Spleen (tissue), 11 donors: ENCODE measurements around the gene RNF31. TPM values are rescaled to one million over a fixed set of nuclear protein-coding genes. Genes with fewer than 3 reads are reported as not detected.

Source experiments
- DNase-seq: peaks from one replicate; pipeline ENCODE4 v3.0.0-alpha.2; 2020
- H3K27ac ChIP-seq, 8 donors: fragments of 200-600 bp; sonication (generic) in 7 of 8; 1 replicate in 4 of 8; 2 replicates in 4 of 8; pipeline versions ENCODE4 v1.5.0 to v1.8.0; 2016 to 2021; ENCODE audit warnings: inconsistent platforms in 4 of 8, mild to moderate bottlenecking in 4 of 8, moderate library complexity in 1 of 8
- H3K27me3 ChIP-seq, 7 donors: fragments of 200-600 bp; sonication (generic) in 6 of 7; replicated peaks in 1 of 7; 1 replicate in 4 of 7; 2 replicates in 3 of 7; pipeline versions ENCODE4 v1.5.0 to v1.8.0; 2016 to 2021; ENCODE audit warnings: inconsistent platforms in 3 of 7, mild to moderate bottlenecking in 1 of 7
- H3K36me3 ChIP-seq, 6 donors: fragments of 200-600 bp; sonication (generic) in 5 of 6; 1 replicate in 4 of 6; 2 replicates in 2 of 6; pipeline versions ENCODE4 v1.5.0 to v1.8.0; 2016 to 2021; ENCODE audit warnings: inconsistent platforms in 2 of 6
- H3K4me1 ChIP-seq, 6 donors: fragments of 200-600 bp; sonication (generic) in 5 of 6; 1 replicate in 3 of 6; 2 replicates in 3 of 6; pipeline versions ENCODE4 v1.5.0 to v1.8.0; 2016 to 2021; ENCODE audit warnings: inconsistent platforms in 3 of 6
- H3K4me3 ChIP-seq, 8 donors: fragments of 200-600 bp; sonication (generic) in 7 of 8; 1 replicate in 4 of 8; 2 replicates in 4 of 8; pipeline versions ENCODE4 v1.5.0 to v1.8.0; 2016 to 2021; ENCODE audit warnings: inconsistent platforms in 4 of 8, mild to moderate bottlenecking in 4 of 8, moderate library complexity in 2 of 8
- H3K9me3 ChIP-seq, 8 donors: fragments of 200-600 bp; sonication (generic) in 7 of 8; 1 replicate in 4 of 8; 2 replicates in 4 of 8; pipeline versions ENCODE4 v1.5.0 to v1.8.0; 2016 to 2021; ENCODE audit warnings: inconsistent platforms in 4 of 8
- CTCF ChIP-seq, 11 experiments: fragments of 200-600 bp in 7 of 11; fragments of 450-650 bp in 4 of 11; sonication (generic) in 4 of 11; IDR thresholded peaks in 8 of 11; conservative IDR thresholded peaks in 3 of 11; 1 replicate in 7 of 11; 2 replicates in 4 of 11; pipeline versions ENCODE4 v1.4.0 to v1.8.0; 2016 to 2021; ENCODE audit warnings: antibody characterized with exemption in 11 of 11, inconsistent platforms in 4 of 11, mild to moderate bottlenecking in 1 of 11
- POLR2A ChIP-seq, 3 donors: fragments of 450-650 bp; IDR thresholded peaks; one replicate each; pipeline ENCODE4 v1.5.1; 2017; ENCODE audit warnings: antibody characterized with exemption in 3 of 3, mild to moderate bottlenecking in 1 of 3
- POLR2AphosphoS5 ChIP-seq, 3 donors: sonication (generic); formaldehyde crosslinking; IDR thresholded peaks; one replicate each; pipeline ENCODE4 v1.5.1; 2017; ENCODE audit warnings: antibody characterized with exemption in 3 of 3
- WGBS, 5 donors: extraction: QIAGEN DNeasy Blood & Tissue Kit in 3 of 5; methylation state at CpG; one replicate each; pipeline versions ENCODE4 v1.1.5 to v1.1.7; 2013 to 2018; 5-methylcytosine and 5-hydroxymethylcytosine counted together
- intact Hi-C: fragments of 100-400 bp; cut with DNase I; formaldehyde crosslinking; loops from one replicate; pipeline ENCODE4 v1.15.0; 2023; ENCODE audit warnings: low total_unique reads
- polyA plus RNA-seq, 3 donors: library from polyadenylated mRNA; stranded (reverse); fragments of 200-250 nt; gene quantifications; one replicate each; pipeline ENCODE4 v1.2.1, GENCODE V29; 2013
- total RNA-seq, 7 donors: library from RNA; depleted of rRNA in 3 of 7; stranded (reverse); fragments of >200 nt in 3 of 7; fragmentation: NEBNext Ultra II Directional in 4 of 7; extraction: Animal tissue kit (Norgen Biotek cat#: 25700) in 4 of 7; gene quantifications; one replicate each; pipeline versions ENCODE4 v1.1.0 to v1.2.1, GENCODE V29; 2016 to 2021
- donor health status: healthy with polysubstance abuse.
- donor health status: DM: no; HTN: no; CAD: no; lungs with moderate emphysema.
- donor health status: DM: no; HTN: no; CAD: no.
- donor health status: Bipolar disorder and iron deficiency.
- donor health status: healthy.
- donor health status: DM: no; HTN: no; CAD: no.
- donor health status: DM: yes; HTN: yes; CAD: no.

The RNF31 gene
- total and polyA plus RNA-seq, 10 donors: 56.5 to 148 (median 103) TPM

- H3K36me3 ChIP-seq: peaks cover 9 to 78% (median 74%) of the 10 kb centered on the region in 6 donors
- DNase-seq: no peak
- no peak overlapping the region for H3K4me3 ChIP-seq
- intact Hi-C loops: no loop called here
- H3K27me3 ChIP-seq: no peaks in the 10 kb centered on the region
- 89 to 96% (median 90%) methylated on average over 6 to 9 of the region's 9 CpGs for WGBS, 5 donors
- TF ChIP-seq CTCF (IDR thresholded peaks at IDR 0.05 in 8 of 11, conservative IDR thresholded peaks at IDR 0.05 in 3 of 11): no peak
- no peak for TF ChIP-seq POLR2A (IDR thresholded peaks at IDR 0.05)
- TF ChIP-seq POLR2AphosphoS5 (IDR thresholded peaks at IDR 0.05): no peak
- peaks cover 9 to 61% (median 37%) of the 10 kb centered on the region in 6 donors for H3K4me1 ChIP-seq
- no peaks in the 10 kb centered on the region for H3K9me3 ChIP-seq
- H3K27ac ChIP-seq: peak overlapping the region in 2 of 8 donors; percentile 18 to 36
Observed at GRCh38 chr14:24150993-24151392, 3.7 kb downstream of the RNF31 start.

- Histone ChIP-seq H3K9me3 (no peaks in the 10 kb centered on the region), H3K27ac (peak overlapping the region in 1 of 8 donors; percentile 18), H3K4me1 (peaks cover 9 to 62% (median 36%) of the 10 kb centered on the region in 6 donors), H3K36me3 (peaks cover 9 to 84% (median 80%) of the 10 kb centered on the region in 6 donors), H3K4me3 (no peak overlapping the region), H3K27me3 (no peaks in the 10 kb centered on the region)
- peak in 1 of 3 donors; percentile 27 for TF ChIP-seq POLR2AphosphoS5 (IDR thresholded peaks at IDR 0.05)
- no peak for TF ChIP-seq POLR2A (IDR thresholded peaks at IDR 0.05)
- no peak for TF ChIP-seq CTCF (IDR thresholded peaks at IDR 0.05 in 8 of 11, conservative IDR thresholded peaks at IDR 0.05 in 3 of 11)
- no peak for DNase-seq
- intact Hi-C loops: no loop called here
- 87 to 96% (median 93%) methylated on average over 11 to 16 of the region's 16 CpGs for WGBS, 5 donors
Observed at GRCh38 chr14:24151404-24152080, 4.2 kb downstream of the RNF31 start.

- DNase-seq: peak; percentile 54
- H3K4me1 ChIP-seq: peaks cover 0 to 65% (median 31%) of the 10 kb centered on the region in 6 donors
- H3K9me3 ChIP-seq: no peaks in the 10 kb centered on the region
- peak overlapping the region in 6 of 8 donors; percentile 64 to 84 (median 69) for H3K27ac ChIP-seq
- no peaks in the 10 kb centered on the region for H3K27me3 ChIP-seq
- H3K4me3 ChIP-seq: no peak overlapping the region
- intact Hi-C loops: no loop called here
- WGBS, 5 donors: 89 to 93% (median 91%) methylated on average over 10 of the region's 10 CpGs
- TF ChIP-seq CTCF (IDR thresholded peaks at IDR 0.05 in 8 of 11, conservative IDR thresholded peaks at IDR 0.05 in 3 of 11): no peak
- peak in 2 of 3 donors; percentile 22 to 35 for TF ChIP-seq POLR2AphosphoS5 (IDR thresholded peaks at IDR 0.05)
- peaks cover 6 to 100% (median 93%) of the 10 kb centered on the region in 6 donors for H3K36me3 ChIP-seq
Observed at GRCh38 chr14:24155100-24155499, 7.8 kb downstream of the RNF31 start.

- peaks cover 8 to 61% (median 33%) of the 10 kb centered on the region in 6 donors for H3K4me1 ChIP-seq
- no peak overlapping the region for H3K4me3 ChIP-seq
- WGBS, 5 donors: 86 to 93% (median 87%) methylated on average over 1 of the region's 1 CpG
- peaks cover 0 to 91% (median 82%) of the 10 kb centered on the region in 6 donors for H3K36me3 ChIP-seq
- DNase-seq: no peak
- no peaks in the 10 kb centered on the region for H3K9me3 ChIP-seq
- H3K27me3 ChIP-seq: no peaks in the 10 kb centered on the region
- intact Hi-C loops: no loop called here
- no peak for TF ChIP-seq POLR2A (IDR thresholded peaks at IDR 0.05)
- no peak for TF ChIP-seq POLR2AphosphoS5 (IDR thresholded peaks at IDR 0.05)
- TF ChIP-seq CTCF (IDR thresholded peaks at IDR 0.05 in 8 of 11, conservative IDR thresholded peaks at IDR 0.05 in 3 of 11): no peak
- H3K27ac ChIP-seq: peak overlapping the region in 7 of 8 donors; percentile 21 to 84 (median 69)
Observed at GRCh38 chr14:24156840-24157239, 9.5 kb downstream of the RNF31 start.
